Measurements from ENCODE around the gene ZNF316. TPM values are rescaled to one million over a fixed set of nuclear protein-coding genes. Genes with fewer than 3 reads are reported as not detected.

The ZNF316 gene
- 11.6 TPM for total RNA-seq
- polyA plus RNA-seq: 20.5 TPM

- peak within 1 kb of the TSS; percentile 80 for H3K27ac ChIP-seq (ENCODE audit: low read depth)
- H3K36me3 ChIP-seq (ENCODE audit: insufficient read depth): no peaks in the 10 kb centered on the region
- peak within 1 kb of the TSS; percentile 99 for H3K4me3 ChIP-seq (ENCODE audit: low read depth, low read length)
- under 1% methylated on average over 104 of the region's 104 CpGs for WGBS
- no peaks in the 10 kb centered on the region for H3K4me1 ChIP-seq (ENCODE audit: insufficient read depth)
- DNase-seq (ENCODE audit: extremely low spot score): no peak
Observed at GRCh38 chr7:6636741-6637543, at the start of gene ZNF316. Gene ZNF316, plus strand, starts transcription at chr7:6637318. Its CDS starts 5,092 bp downstream, at chr7:6642410.

DNA sequence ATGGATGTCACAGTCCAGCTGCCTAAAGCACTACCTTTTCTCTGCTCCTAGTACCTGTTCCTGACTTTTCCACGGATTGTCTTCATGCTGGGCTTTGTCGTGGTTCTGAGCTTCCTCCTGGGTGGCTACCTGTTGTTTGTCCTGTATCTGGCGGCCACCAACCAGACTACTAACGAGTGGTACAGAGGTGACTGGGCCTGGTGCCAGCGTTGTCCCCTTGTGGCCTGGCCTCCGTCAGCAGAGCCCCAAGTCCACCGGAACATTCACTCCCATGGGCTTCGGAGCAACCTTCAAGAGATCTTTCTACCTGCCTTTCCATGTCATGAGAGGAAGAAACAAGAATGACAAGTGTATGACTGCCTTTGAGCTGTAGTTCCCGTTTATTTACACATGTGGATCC, 48.6 kb upstream of the ZNF316 start:
- Histone ChIP-seq H3K4me1 (ENCODE audit: insufficient read depth) (no peaks in the 10 kb centered on the region), H3K36me3 (ENCODE audit: insufficient read depth) (no peaks in the 10 kb centered on the region), H3K27ac (ENCODE audit: low read depth) (no peak overlapping the region), H3K4me3 (ENCODE audit: low read depth, low read length) (no peak overlapping the region)
- no peak for DNase-seq (ENCODE audit: extremely low spot score)
- WGBS: 86% methylated on average over 9 of the region's 9 CpGs

- Histone ChIP-seq H3K4me3 (ENCODE audit: low read depth, low read length) (no peak overlapping the region), H3K36me3 (ENCODE audit: insufficient read depth) (no peaks in the 10 kb centered on the region), H3K4me1 (ENCODE audit: insufficient read depth) (no peaks in the 10 kb centered on the region), H3K27ac (ENCODE audit: low read depth) (no peak overlapping the region)
- no peak for DNase-seq (ENCODE audit: extremely low spot score)
- WGBS: 47% methylated on average over 22 of the region's 22 CpGs
Observed at GRCh38 chr7:6589151-6589828, 47.8 kb upstream of the ZNF316 start.

- peak; percentile 13 for DNase-seq (ENCODE audit: extremely low spot score)
- under 1% methylated on average over 107 of the region's 107 CpGs for WGBS
- Histone ChIP-seq H3K4me3 (ENCODE audit: low read depth, low read length) (peak within 1 kb of the TSS; percentile 85), H3K4me1 (ENCODE audit: insufficient read depth) (no peaks in the 10 kb centered on the region), H3K36me3 (ENCODE audit: insufficient read depth) (no peaks in the 10 kb centered on the region), H3K27ac (ENCODE audit: low read depth) (peak within 1 kb of the TSS; percentile 61)
Observed at GRCh38 chr7:6589829-6590644, 47.1 kb upstream of the ZNF316 start, which contains the start of gene INTS15. Gene INTS15, plus strand, starts transcription at chr7:6590021. Its CDS starts 263 bp downstream, at chr7:6590284.

DNA sequence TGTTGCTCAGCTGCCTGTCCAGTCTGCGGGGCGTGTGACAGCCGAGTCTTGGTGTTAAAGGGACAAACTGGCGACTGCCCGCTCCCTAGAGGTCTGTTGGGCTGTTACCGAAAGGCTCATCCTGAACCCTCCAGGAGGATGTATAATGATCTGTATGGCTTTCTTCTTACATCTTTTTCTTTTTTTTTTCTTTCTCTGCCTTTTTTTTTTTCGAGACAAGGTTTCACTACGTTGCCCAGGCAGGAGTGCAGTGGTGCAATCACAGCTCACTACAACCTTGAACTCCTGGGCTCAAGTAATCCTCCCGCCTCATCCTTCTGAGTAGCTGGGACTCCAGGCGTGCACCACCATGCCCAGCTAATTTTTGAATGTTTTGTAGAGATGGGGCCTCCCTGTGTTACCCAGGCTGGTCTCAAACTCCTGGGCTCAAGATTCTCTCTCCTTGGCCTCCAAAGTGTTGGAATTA, 46.4 kb upstream of the ZNF316 start:
- Histone ChIP-seq H3K36me3 (ENCODE audit: insufficient read depth) (no peaks in the 10 kb centered on the region), H3K4me1 (ENCODE audit: insufficient read depth) (no peaks in the 10 kb centered on the region), H3K27ac (ENCODE audit: low read depth) (no peak overlapping the region), H3K4me3 (ENCODE audit: low read depth, low read length) (peak overlapping the region; percentile 85)
- no peak for DNase-seq (ENCODE audit: extremely low spot score)
- 6% methylated on average over 10 of the region's 10 CpGs for WGBS

DNA sequence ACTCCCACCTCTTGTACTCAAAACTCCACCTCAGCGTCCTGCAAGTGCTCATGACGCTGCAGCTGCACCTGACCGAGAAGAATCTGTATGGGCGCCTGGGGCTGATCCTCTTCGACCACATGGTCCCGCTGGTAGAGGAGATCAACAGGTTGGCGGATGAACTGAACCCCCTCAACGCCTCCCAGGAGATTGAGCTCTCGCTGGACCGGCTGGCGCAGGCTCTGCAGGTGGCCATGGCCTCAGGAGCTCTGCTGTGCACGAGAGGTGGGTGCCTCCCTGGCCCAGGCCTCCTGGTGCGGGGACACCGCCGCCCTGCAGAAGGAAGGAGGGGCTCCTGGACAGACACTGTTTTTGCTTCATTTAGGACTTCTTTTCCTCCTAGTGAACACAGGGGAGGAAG, 37.0 kb upstream of the ZNF316 start:
- no peak for DNase-seq (ENCODE audit: extremely low spot score)
- WGBS: 92% methylated on average over 15 of the region's 15 CpGs
- no peak overlapping the region for H3K4me3 ChIP-seq (ENCODE audit: low read depth, low read length)
- peaks cover 5% of the 10 kb centered on the region for H3K36me3 ChIP-seq (ENCODE audit: insufficient read depth)
- H3K27ac ChIP-seq (ENCODE audit: low read depth): no peak overlapping the region
- H3K4me1 ChIP-seq (ENCODE audit: insufficient read depth): no peaks in the 10 kb centered on the region

- no peaks in the 10 kb centered on the region for H3K4me1 ChIP-seq (ENCODE audit: insufficient read depth)
- H3K36me3 ChIP-seq (ENCODE audit: insufficient read depth): peaks cover 8% of the 10 kb centered on the region
- H3K4me3 ChIP-seq (ENCODE audit: low read depth, low read length): no peak overlapping the region
- no peak for DNase-seq (ENCODE audit: extremely low spot score)
- 91% methylated on average over 10 of the region's 10 CpGs for WGBS
- H3K27ac ChIP-seq (ENCODE audit: low read depth): no peak overlapping the region
Observed at GRCh38 chr7:6604458-6604857, 32.7 kb upstream of the ZNF316 start.

- WGBS: 92% methylated on average over 36 of the region's 36 CpGs
- H3K36me3 ChIP-seq (ENCODE audit: insufficient read depth): peaks cover 3% of the 10 kb centered on the region
- H3K4me1 ChIP-seq (ENCODE audit: insufficient read depth): no peaks in the 10 kb centered on the region
- no peak for DNase-seq (ENCODE audit: extremely low spot score)
- no peak overlapping the region for H3K4me3 ChIP-seq (ENCODE audit: low read depth, low read length)
- H3K27ac ChIP-seq (ENCODE audit: low read depth): no peak overlapping the region
Observed at GRCh38 chr7:6606866-6607583, 30.1 kb upstream of the ZNF316 start.

DNA sequence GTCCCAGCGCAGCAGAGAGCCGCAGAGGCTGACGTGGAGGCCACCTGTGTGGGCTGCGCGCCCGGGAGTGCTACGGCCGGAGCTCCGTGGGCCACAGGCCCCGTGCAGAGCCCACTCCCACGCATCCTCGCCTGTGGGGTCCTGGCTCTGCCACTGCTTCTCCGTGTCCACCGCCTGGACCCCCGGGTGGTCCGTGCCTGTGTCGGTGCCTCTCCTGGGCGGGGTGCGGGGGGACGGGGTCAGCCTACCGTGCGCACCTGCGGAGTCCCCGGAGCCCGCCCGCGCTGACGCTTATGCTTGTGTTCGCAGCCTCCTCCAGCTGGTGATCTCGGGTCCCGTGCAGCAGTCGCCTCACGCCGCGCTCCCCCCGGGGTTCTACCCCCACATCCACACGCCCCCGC, 29.5 kb upstream of the ZNF316 start:
- 94% methylated on average over 38 of the region's 38 CpGs for WGBS
- H3K4me1 ChIP-seq (ENCODE audit: insufficient read depth): no peaks in the 10 kb centered on the region
- H3K4me3 ChIP-seq (ENCODE audit: low read depth, low read length): no peak overlapping the region
- H3K27ac ChIP-seq (ENCODE audit: low read depth): no peak overlapping the region
- peaks cover 3% of the 10 kb centered on the region for H3K36me3 ChIP-seq (ENCODE audit: insufficient read depth)
- DNase-seq (ENCODE audit: extremely low spot score): no peak

DNA sequence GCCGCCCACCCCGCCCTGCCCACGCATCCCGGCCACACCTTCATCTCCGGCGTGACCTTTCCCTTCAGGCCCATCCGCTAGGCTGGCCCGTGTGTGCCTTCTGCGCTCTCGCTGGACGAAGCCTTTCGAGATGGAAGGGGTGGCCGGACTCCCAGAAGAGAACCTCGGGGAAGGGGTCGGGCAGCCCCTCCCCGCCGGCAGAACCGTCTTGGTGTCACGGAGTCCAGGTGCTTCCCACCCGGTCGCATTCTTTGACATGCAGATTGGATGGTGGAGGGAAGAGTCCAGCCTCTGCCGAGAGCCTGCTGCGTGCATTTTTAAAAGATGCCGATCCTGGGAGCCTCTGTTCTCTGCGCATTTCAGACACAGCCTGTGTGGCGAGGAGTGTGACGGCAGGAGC, 29.0 kb upstream of the ZNF316 start:
- Histone ChIP-seq H3K27ac (ENCODE audit: low read depth) (no peak overlapping the region), H3K36me3 (ENCODE audit: insufficient read depth) (peaks cover 3% of the 10 kb centered on the region), H3K4me1 (ENCODE audit: insufficient read depth) (no peaks in the 10 kb centered on the region), H3K4me3 (ENCODE audit: low read depth, low read length) (no peak overlapping the region)
- DNase-seq (ENCODE audit: extremely low spot score): no peak
- WGBS: 87% methylated on average over 27 of the region's 27 CpGs

- H3K4me1 ChIP-seq (ENCODE audit: insufficient read depth): no peaks in the 10 kb centered on the region
- DNase-seq (ENCODE audit: extremely low spot score): no peak
- no peak overlapping the region for H3K4me3 ChIP-seq (ENCODE audit: low read depth, low read length)
- H3K27ac ChIP-seq (ENCODE audit: low read depth): no peak overlapping the region
- peaks cover 3% of the 10 kb centered on the region for H3K36me3 ChIP-seq (ENCODE audit: insufficient read depth)
- 93% methylated on average over 12 of the region's 12 CpGs for WGBS
Observed at GRCh38 chr7:6608794-6609193, 28.3 kb upstream of the ZNF316 start.

- no peak for DNase-seq (ENCODE audit: extremely low spot score)
- H3K4me1 ChIP-seq (ENCODE audit: insufficient read depth): peaks cover 3% of the 10 kb centered on the region
- H3K27ac ChIP-seq (ENCODE audit: low read depth): no peak overlapping the region
- 74% methylated on average over 7 of the region's 7 CpGs for WGBS
- H3K4me3 ChIP-seq (ENCODE audit: low read depth, low read length): no peak overlapping the region
- H3K36me3 ChIP-seq (ENCODE audit: insufficient read depth): no peaks in the 10 kb centered on the region
Observed at GRCh38 chr7:6612819-6613218, 24.3 kb upstream of the ZNF316 start.

GRCh38 chr7:6613706-6614105, 23.4 kb upstream of the ZNF316 start:
- no peak overlapping the region for H3K27ac ChIP-seq (ENCODE audit: low read depth)
- WGBS: 31% methylated on average over 2 of the region's 2 CpGs
- no peak for DNase-seq (ENCODE audit: extremely low spot score)
- H3K4me1 ChIP-seq (ENCODE audit: insufficient read depth): peaks cover 3% of the 10 kb centered on the region
- H3K36me3 ChIP-seq (ENCODE audit: insufficient read depth): no peaks in the 10 kb centered on the region
- H3K4me3 ChIP-seq (ENCODE audit: low read depth, low read length): no peak overlapping the region
